MCF 10A (cell line): Measurements from ENCODE around the gene ZBTB32. TPM values are rescaled to one million over a fixed set of nuclear protein-coding genes. Genes with fewer than 3 reads are reported as not detected.
"Not testable (repeated sequence)": the region's sequence is repeated elsewhere in the genome, so short reads cannot be mapped to it uniquely, and the experiment has no call there.

Experiments used
- Bru-seq: library from RNA; stranded (reverse); fragments of 400-500 nt; gene quantifications from one replicate; lab custom pipeline; 2021; lab: Mats Ljungman, UMichigan
- BruChase-seq, 2 experiments: library from RNA; stranded (reverse); fragments of 400-500 nt; gene quantifications; one replicate each; lab custom pipeline; 2021; lab: Mats Ljungman, UMichigan
- BruUV-seq: library from RNA; stranded (reverse); fragments of 400-500 nt; replicated peaks from 2 replicates; lab custom pipeline; 2021; lab: Mats Ljungman, UMichigan
- CTCF ChIA-PET: fragments of 300-600 bp; sonication (Branson Sonifier 250); formaldehyde crosslinking; extraction: SDS; loops from one replicate; lab custom pipeline; 2021; ENCODE audit warnings: antibody characterized with exemption, inconsistent platforms; lab: Yijun Ruan, JAX
- POLR2A ChIA-PET: fragments of 300-600, 350-650 bp; sonication (Branson Sonifier 250); formaldehyde crosslinking; extraction: SDS; loops from one replicate; lab custom pipeline; 2020; ENCODE audit warnings: antibody characterized with exemption, inconsistent platforms; lab: Yijun Ruan, JAX
- DNase-seq: peaks from one replicate; pipeline ENCODE4 v3.0.0-alpha.2; 2018; ENCODE audit not compliant: unreplicated experiment
- H3K27ac Mint-ChIP-seq: one replicate; pipeline ENCODE4 v1.8.0; 2022; ENCODE audit warnings: mild to moderate bottlenecking, low read depth, mixed read lengths; ENCODE audit not compliant: unreplicated experiment
- H3K27me3 Mint-ChIP-seq: one replicate; pipeline ENCODE4 v1.8.0; 2022; ENCODE audit warnings: mixed read lengths; ENCODE audit not compliant: insufficient read depth, unreplicated experiment
- H3K36me3 Mint-ChIP-seq: one replicate; pipeline ENCODE4 v1.8.0; 2022; ENCODE audit warnings: mild to moderate bottlenecking, moderate library complexity, mixed read lengths; ENCODE audit not compliant: insufficient read depth, unreplicated experiment
- H3K4me1 Mint-ChIP-seq: one replicate; pipeline ENCODE4 v1.8.0; 2022; ENCODE audit warnings: mixed read lengths; ENCODE audit not compliant: insufficient read depth, unreplicated experiment
- H3K4me3 Mint-ChIP-seq: one replicate; pipeline ENCODE4 v1.8.0; 2022; ENCODE audit warnings: mild to moderate bottlenecking, moderate library complexity, mixed read lengths; ENCODE audit not compliant: unreplicated experiment
- H3K9me3 Mint-ChIP-seq: one replicate; pipeline ENCODE4 v1.8.0; 2022; ENCODE audit warnings: mixed read lengths; ENCODE audit not compliant: unreplicated experiment
- intact Hi-C: fragments of 100-400 bp; cut with micrococcal nuclease; formaldehyde crosslinking; loops from 2 replicates; pipeline ENCODE4 v1.14.1; 2022
- long read RNA-seq: library from polyadenylated mRNA; stranded (forward); transcript quantifications from one replicate; pipeline ENCODE4 v2.0.0, GENCODE V29; 2022
- total RNA-seq: library from RNA; stranded (reverse); gene quantifications from 2 replicates; pipeline ENCODE4 v1.2.3, GENCODE V29; 2022
- TF ChIP-seq, protein P1 (sequence below): fragments of 200-600 bp; IDR thresholded peaks from one replicate; pipeline ENCODE4 v1.8.0; 2022; ENCODE audit warnings: antibody characterized with exemption, mild to moderate bottlenecking; ENCODE audit not compliant: unreplicated experiment

The ZBTB32 gene, protein sequence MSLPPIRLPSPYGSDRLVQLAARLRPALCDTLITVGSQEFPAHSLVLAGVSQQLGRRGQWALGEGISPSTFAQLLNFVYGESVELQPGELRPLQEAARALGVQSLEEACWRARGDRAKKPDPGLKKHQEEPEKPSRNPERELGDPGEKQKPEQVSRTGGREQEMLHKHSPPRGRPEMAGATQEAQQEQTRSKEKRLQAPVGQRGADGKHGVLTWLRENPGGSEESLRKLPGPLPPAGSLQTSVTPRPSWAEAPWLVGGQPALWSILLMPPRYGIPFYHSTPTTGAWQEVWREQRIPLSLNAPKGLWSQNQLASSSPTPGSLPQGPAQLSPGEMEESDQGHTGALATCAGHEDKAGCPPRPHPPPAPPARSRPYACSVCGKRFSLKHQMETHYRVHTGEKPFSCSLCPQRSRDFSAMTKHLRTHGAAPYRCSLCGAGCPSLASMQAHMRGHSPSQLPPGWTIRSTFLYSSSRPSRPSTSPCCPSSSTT
- not detected in 2 replicates for total RNA-seq
- Bru-seq, nascent RNA, result percentile 1 among the genes with signal in this experiment
- BruChase-seq, experiment 1, labeled RNA remaining after a 6-hour chase, result not detected
- not detected for BruChase-seq, experiment 2, labeled RNA remaining after a 2-hour chase
- long read RNA-seq, partial matches to known transcripts, result 0 of 1 reads
- long read RNA-seq, other reads (novel, unspliced or antisense), result 1 of 1 reads

DNA sequence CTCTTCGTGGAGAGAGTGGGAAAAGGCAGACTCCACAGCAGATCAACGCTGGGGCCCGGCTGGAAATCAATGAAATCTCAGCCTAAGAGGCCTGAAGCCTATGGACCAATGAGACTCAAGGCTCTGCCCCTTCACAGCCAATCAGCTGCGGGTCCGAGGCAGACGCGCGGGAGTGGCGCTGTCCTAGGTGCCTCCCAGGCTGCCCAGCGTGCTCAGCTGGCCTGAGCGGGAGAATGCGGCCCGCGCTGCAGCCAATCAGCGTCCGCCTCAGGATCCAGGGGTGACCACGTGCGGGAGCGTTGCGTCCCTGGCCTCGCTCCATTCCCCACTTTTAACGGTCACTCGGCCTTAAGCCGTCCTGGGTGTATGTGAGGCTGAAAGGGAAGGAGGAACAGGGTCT lies at the start of gene ZBTB32:
Gene ZBTB32 (plus strand): TSS at position 341 of the 400 bp plus-strand sequence. CDS start 10,069 bp downstream, outside the sequence.
- intact Hi-C loops, result no loop called here
- no peaks in the 10 kb centered on the region for H3K27me3 Mint-ChIP-seq
- H3K9me3 Mint-ChIP-seq, result no peaks in the 10 kb centered on the region
- H3K36me3 Mint-ChIP-seq, result no peaks in the 10 kb centered on the region
- ChIA-PET POLR2A (interaction anchor here (1.2 kb wide), 1 partner anchor 60 kb away, joined by 4 read pairs; no protein-coding TSS in a partner anchor), CTCF (interaction anchor here (0.6 to 2.2 kb wide), 2 partner anchors 10 to 284 kb away, joined by 4 to 7 read pairs; no protein-coding TSS in a partner anchor)
- H3K4me3 Mint-ChIP-seq, result no peak within 1 kb of the TSS
- TF ChIP-seq, protein P1, sequence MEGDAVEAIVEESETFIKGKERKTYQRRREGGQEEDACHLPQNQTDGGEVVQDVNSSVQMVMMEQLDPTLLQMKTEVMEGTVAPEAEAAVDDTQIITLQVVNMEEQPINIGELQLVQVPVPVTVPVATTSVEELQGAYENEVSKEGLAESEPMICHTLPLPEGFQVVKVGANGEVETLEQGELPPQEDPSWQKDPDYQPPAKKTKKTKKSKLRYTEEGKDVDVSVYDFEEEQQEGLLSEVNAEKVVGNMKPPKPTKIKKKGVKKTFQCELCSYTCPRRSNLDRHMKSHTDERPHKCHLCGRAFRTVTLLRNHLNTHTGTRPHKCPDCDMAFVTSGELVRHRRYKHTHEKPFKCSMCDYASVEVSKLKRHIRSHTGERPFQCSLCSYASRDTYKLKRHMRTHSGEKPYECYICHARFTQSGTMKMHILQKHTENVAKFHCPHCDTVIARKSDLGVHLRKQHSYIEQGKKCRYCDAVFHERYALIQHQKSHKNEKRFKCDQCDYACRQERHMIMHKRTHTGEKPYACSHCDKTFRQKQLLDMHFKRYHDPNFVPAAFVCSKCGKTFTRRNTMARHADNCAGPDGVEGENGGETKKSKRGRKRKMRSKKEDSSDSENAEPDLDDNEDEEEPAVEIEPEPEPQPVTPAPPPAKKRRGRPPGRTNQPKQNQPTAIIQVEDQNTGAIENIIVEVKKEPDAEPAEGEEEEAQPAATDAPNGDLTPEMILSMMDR, result no peak
- BruUV-seq, result no TSS peak
- H3K4me1 Mint-ChIP-seq, result peaks cover 5% of the 10 kb centered on the region
- no peak within 1 kb of the TSS for H3K27ac Mint-ChIP-seq
- DNase-seq, result no peak

DNA sequence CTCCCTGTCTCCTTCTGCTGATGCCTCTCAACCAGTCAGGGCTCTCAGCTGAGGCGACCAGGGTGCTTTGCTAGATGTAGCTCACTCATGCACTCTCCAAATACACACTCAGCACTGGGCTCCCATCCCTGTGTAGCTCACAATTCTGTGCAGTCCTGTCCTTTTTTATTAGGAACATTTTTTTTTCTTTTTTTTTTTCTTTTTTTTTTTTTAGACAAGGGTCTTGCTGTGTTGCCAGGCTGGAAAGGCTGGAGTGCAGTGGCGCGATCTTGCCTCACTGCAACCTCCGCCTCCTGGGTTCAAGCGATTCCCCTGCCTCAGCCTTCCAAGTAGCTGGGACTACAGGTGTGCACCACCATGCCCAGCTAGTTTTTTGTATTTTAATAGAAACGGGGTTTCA lies 49.5 kb upstream of the ZBTB32 start:
- CTCF ChIA-PET, result interaction anchor here (0.6 to 0.7 kb wide), 2 partner anchors 12 to 76 kb away, joined by 3 read pairs; no protein-coding TSS in a partner anchor
- H3K27me3 Mint-ChIP-seq, DNase-seq, H3K4me3 Mint-ChIP-seq, H3K4me1 Mint-ChIP-seq, intact Hi-C loops, POLR2A ChIA-PET, H3K9me3 Mint-ChIP-seq, BruUV-seq, H3K27ac Mint-ChIP-seq: not testable (repeated sequence)
- peaks cover 89% of the 10 kb centered on the region for H3K36me3 Mint-ChIP-seq

DNA sequence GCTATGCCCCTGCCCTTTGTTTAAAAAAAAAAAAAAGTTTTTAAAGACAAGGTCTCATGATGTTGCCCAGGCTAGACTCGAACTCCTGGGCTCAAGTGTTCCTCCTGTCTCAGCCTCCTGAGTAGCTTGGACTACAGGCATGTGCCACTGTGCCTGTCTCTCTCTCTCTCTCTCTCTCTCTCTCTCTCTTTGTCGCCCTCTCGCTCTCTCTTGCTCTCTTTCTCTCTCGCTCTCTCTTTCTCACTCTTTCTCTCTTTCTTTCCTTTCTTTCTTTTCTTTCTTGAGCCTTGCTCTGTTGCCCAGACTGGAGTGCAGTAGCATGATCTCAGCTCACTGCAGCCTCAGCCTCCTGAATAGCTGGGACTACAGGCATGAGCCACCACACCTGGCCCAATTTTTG lies 48.8 kb upstream of the ZBTB32 start:
- Mint-ChIP-seq H3K4me3 (no peak overlapping the region), H3K4me1 (no peaks in the 10 kb centered on the region), H3K27me3 (no peaks in the 10 kb centered on the region), H3K9me3 (no peaks in the 10 kb centered on the region), H3K27ac (no peak overlapping the region), H3K36me3 (peaks cover 97% of the 10 kb centered on the region)
- DNase-seq, result no peak
- ChIA-PET CTCF (interaction anchor here (0.5 kb wide), 1 partner anchor 54 kb away, joined by 3 read pairs; no protein-coding TSS in a partner anchor), POLR2A (interaction anchor here (1.0 kb wide), 1 partner anchor 147 kb away, joined by 5 read pairs; no protein-coding TSS in a partner anchor)
- intact Hi-C loops, result no loop called here
- no TSS peak for BruUV-seq
- TF ChIP-seq, protein P1, result no peak

DNA sequence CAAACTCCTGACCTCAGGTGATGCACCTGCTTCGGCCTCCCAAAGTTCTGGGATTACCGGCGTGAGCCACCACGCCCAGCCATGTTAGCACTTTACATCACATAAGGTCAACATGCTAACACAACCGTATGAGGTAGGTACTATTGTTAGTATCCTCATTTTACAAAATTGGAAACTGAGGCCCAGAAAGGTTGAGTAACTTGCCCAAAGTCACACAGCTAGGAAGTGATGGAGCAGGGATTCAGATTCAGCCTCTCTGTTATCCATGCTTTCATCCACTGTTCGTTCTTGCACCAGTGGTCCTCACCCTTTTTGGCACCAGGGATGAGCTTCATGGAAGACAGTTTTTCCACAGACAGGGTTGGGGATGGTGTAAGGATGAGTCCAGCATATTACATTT lies 47.7 kb upstream of the ZBTB32 start:
- intact Hi-C loops, result no loop called here

More for the DNA sequence above, 47.7 kb upstream of the ZBTB32 start:
- Mint-ChIP-seq H3K4me3 (no peak overlapping the region), H3K36me3 (peaks cover 98% of the 10 kb centered on the region), H3K4me1 (no peaks in the 10 kb centered on the region), H3K27me3 (no peaks in the 10 kb centered on the region), H3K27ac (no peak overlapping the region), H3K9me3 (no peaks in the 10 kb centered on the region)
- BruUV-seq, result no TSS peak
- ChIA-PET POLR2A (interaction anchor here (0.7 to 1.5 kb wide), 3 partner anchors 8 to 148 kb away, joined by 3 to 11 read pairs (median 5); partner anchors contain the start of gene COX6B1), CTCF (no interaction called here)
- TF ChIP-seq, protein P1, result no peak
- DNase-seq, result no peak
